ENCODE measurements around the gene TNN. TPM values are rescaled to one million over a fixed set of nuclear protein-coding genes. Genes with fewer than 3 reads are reported as not detected.
"Not testable (repeated sequence)": the region's sequence is repeated elsewhere in the genome, so short reads cannot be mapped to it uniquely, and the experiment has no call there.

The TNN gene
- total RNA-seq, 1 donor from 2014 or later = not detected

DNA sequence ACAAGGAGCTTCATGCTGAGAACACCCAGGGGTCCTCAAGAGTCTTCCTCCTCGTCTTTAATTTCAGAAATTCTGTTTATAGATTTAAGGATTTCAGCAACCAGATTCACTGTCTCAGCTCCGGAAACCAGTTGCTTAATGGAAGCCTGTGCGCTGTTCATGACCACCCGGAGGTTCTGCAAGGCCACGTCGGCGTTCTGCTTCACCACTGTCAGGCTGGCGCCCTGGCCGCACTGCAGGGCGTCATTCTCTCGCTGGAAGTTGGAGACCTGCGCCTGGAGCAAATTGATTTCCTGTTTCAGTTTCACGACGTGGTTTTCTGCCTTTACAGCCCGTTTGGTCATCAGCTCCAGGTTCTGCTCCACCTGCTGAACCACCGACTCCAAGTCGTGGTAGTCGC is 23.0 kb upstream of the TNN start:
- H3K27ac Mint-ChIP-seq; H3K9me3 Mint-ChIP-seq; H3K4me1 Mint-ChIP-seq; intact Hi-C loops (cut with micrococcal nuclease); H3K4me3 Mint-ChIP-seq; DNase-seq; H3K36me3 Mint-ChIP-seq (ENCODE audit: low read depth): not testable (repeated sequence)
- peaks cover 29% of the 10 kb centered on the region for H3K27me3 Mint-ChIP-seq

DNA sequence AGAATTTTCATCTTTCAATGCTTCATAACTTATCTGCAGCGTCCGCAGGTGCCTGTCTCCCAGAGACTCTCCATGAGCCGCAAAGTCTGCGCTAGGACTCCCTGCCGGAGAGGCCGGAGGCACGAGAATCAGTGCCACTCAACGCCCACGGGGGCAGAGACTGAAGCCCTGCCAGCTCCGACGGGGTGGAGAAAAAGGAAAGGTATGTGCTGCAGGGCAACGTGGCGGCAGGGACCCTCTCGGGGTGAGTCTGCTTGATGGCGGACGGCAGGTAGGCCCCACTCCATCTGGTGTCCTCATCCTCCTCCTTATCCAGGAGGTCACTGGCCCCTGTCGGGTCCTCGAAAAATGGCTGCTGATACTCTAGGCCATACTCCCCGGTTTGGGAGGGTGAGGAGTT is 22.5 kb upstream of the TNN start:
- Mint-ChIP-seq H3K27ac (no peak overlapping the region), H3K4me1 (no peaks in the 10 kb centered on the region), H3K27me3 (peaks cover 31% of the 10 kb centered on the region), H3K36me3 (ENCODE audit: low read depth) (no peaks in the 10 kb centered on the region), H3K9me3 (no peaks in the 10 kb centered on the region), H3K4me3 (no peak overlapping the region)
- no peak for DNase-seq
- intact Hi-C loops (cut with micrococcal nuclease) = no loop called here

DNA sequence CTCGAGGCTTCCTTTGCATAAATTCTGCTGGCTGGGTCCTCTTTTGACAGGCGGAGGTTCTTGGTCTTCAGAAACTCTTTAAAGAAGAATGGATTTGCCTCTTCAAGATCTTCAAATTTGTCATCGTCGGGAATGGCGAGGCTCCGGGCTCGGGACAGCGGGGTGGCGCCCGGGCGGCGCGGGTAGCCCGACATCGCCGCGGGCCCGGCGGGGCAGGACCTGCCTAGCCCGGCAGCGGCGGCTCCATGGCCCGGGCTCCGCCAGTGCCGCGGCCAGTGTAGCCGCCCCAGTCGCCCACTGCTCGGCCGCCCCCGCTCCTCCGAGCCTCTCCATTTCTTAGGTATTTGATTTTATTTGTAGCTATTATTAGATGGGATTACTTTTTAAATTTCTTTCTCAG is 22.1 kb upstream of the TNN start:
- no peaks in the 10 kb centered on the region for H3K9me3 Mint-ChIP-seq
- intact Hi-C loops (cut with micrococcal nuclease) = no loop called here
- no peak for DNase-seq
- H3K36me3 Mint-ChIP-seq (ENCODE audit: low read depth) = no peaks in the 10 kb centered on the region
- H3K4me3 Mint-ChIP-seq = no peak overlapping the region
- H3K27ac Mint-ChIP-seq = no peak overlapping the region
- no peaks in the 10 kb centered on the region for H3K4me1 Mint-ChIP-seq
- H3K27me3 Mint-ChIP-seq = peaks cover 32% of the 10 kb centered on the region

DNA sequence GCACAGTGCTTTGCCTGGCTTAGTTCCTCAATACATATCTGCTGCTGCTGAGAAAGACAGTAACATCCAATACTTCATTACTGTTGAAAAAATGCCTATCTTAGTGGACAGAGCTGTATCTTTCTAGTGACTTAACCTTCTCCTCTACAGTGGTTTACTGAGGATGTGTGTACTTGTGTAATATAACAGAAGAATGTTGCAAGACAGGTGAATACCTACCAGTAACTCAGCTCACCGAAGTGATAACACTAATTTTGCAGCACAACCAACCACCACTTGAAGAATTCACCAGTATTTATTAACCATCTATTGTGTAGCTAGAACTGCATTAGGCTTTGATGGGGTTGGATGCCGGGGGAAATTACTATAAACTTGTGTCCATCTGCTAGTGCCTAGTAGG is 16.6 kb upstream of the TNN start:
- Mint-ChIP-seq H3K4me1 (no peaks in the 10 kb centered on the region), H3K27ac (no peak overlapping the region), H3K4me3 (no peak overlapping the region), H3K9me3 (no peaks in the 10 kb centered on the region), H3K36me3 (ENCODE audit: low read depth) (no peaks in the 10 kb centered on the region), H3K27me3 (peaks cover 40% of the 10 kb centered on the region)
- intact Hi-C loops (cut with micrococcal nuclease) = no loop called here
- no peak for DNase-seq

DNA sequence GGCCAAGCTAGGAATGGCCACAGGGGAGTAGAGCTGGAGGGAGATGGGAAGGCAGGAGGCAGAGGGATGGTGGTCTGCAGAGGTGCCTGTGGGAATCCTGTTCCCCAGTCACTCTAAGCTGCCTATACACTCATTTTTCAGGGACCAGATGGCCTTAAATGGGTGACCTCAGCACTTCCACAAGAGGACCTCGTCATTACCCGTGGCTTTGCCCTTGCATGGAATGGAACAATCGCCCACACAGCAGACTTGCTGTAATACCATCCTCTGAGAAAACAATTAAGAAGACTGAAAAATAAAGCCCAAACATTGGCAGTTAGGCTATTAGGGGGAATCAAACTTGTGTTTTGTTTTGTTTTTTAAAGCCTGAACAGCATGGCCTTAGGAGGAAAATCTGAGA is 12.9 kb upstream of the TNN start:
- no peaks in the 10 kb centered on the region for H3K9me3 Mint-ChIP-seq
- DNase-seq = no peak
- H3K4me1 Mint-ChIP-seq = no peaks in the 10 kb centered on the region
- no peak overlapping the region for H3K4me3 Mint-ChIP-seq
- H3K36me3 Mint-ChIP-seq (ENCODE audit: low read depth) = no peaks in the 10 kb centered on the region
- no peak overlapping the region for H3K27ac Mint-ChIP-seq
- H3K27me3 Mint-ChIP-seq = peaks cover 29% of the 10 kb centered on the region
- intact Hi-C loops (cut with micrococcal nuclease) = no loop called here

DNA sequence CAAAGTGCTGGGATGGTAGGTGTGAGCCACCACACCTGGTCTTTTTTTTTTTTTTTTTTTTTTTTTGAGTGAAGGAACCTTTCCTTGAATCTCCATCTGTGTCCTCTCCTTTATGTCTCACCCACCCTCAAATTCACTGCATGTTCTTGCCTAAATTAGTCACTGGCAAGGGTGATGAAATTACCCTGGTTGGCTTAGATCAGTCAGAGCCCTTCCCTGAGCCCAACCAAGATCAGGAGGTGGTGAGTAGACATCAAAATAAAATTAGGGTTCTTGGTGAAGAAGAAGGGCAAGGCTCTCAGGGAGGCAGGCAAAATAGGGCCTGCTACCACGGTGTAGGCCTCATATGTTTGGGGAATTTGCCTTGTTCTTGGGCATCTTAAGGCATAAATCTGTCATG is 5.3 kb upstream of the TNN start:
- Mint-ChIP-seq H3K36me3 (ENCODE audit: low read depth) (no peaks in the 10 kb centered on the region), H3K4me3 (no peak overlapping the region), H3K9me3 (no peaks in the 10 kb centered on the region), H3K27ac (no peak overlapping the region), H3K27me3 (peaks cover 19% of the 10 kb centered on the region), H3K4me1 (no peaks in the 10 kb centered on the region)
- intact Hi-C loops (cut with micrococcal nuclease) = no loop called here
- no peak for DNase-seq

DNA sequence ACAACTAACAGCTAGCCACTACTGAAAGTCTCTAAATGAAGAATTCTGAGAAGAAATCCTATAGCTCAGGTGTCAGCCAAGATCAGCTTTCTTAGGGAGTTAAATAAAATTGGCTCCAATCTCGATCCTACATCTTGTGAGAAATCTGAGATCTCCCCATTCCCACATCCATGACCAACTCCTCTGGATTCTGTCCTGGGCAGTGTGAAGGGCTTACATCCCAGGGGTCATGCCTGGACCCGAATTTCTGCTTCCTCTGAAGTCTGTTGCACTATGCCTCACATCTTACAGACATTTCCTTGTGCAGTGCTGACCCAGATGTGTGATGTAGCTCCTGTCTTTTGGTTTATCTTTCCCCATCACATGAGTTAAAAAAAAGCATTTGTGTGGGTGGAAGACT is 4.8 kb upstream of the TNN start:
- Mint-ChIP-seq H3K27me3 (peaks cover 18% of the 10 kb centered on the region), H3K4me1 (no peaks in the 10 kb centered on the region), H3K27ac (no peak overlapping the region), H3K4me3 (no peak overlapping the region), H3K36me3 (ENCODE audit: low read depth) (no peaks in the 10 kb centered on the region), H3K9me3 (no peaks in the 10 kb centered on the region)
- DNase-seq = no peak
- intact Hi-C loops (cut with micrococcal nuclease) = no loop called here

DNA sequence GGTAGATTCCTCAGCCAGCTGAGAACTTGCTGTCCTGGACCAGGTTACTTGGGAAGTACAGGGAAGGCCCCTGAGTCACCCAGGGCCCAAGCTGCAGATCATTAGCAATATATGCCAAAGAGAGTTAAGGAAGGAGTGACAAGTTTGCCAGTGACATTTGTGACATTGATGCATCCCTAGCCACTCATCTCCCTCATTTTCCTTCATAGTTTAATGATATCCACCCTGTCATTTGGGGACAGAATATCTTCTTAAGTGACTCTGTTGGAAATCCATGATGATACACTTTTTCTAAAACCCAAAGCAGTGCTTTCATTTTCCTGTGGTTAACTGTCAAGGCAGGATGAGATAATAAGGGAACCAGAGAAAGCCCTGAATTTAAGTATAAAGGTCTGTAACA is 3.2 kb downstream of the TNN start:
- Mint-ChIP-seq H3K9me3 (no peaks in the 10 kb centered on the region), H3K27ac (no peak overlapping the region), H3K27me3 (peaks cover 19% of the 10 kb centered on the region), H3K36me3 (ENCODE audit: low read depth) (no peaks in the 10 kb centered on the region), H3K4me1 (peaks cover 14% of the 10 kb centered on the region), H3K4me3 (no peak overlapping the region)
- intact Hi-C loops (cut with micrococcal nuclease) = loop anchor here (5.0 kb wide), 1 partner anchor 39 kb away; no protein-coding TSS in a partner anchor
- DNase-seq = no peak

DNA sequence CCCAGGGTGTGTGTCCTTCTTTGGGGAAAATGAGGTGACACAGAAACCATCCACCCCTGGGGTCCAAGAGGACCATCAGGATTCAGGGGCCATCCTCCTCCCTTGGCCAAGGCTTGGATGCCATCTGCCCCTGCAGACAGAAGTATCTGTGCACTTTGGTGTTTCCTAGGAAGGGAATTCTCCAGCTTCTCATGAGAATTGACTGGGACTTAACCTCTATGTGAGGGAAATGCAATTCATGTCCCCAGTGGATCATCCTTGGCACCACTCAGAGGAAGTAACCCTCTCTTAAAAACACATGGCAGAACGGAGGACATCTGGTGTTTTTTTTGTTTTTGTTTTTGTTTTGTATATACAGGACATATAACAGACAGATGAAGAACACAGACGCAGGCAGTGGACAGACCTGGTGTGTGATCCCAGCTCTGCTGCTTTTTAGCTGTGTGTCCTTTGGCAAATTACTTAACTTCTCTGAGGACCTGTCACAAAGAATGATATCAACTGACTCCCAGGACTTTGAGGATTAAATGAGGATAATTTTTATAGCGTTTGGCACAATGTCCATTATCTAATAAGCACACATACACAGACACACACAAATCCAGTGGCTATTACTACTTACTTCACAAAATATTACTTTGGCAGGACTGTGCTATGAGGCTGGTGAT is 3.8 kb downstream of the TNN start:
- no peaks in the 10 kb centered on the region for H3K36me3 Mint-ChIP-seq (ENCODE audit: low read depth)

DNA sequence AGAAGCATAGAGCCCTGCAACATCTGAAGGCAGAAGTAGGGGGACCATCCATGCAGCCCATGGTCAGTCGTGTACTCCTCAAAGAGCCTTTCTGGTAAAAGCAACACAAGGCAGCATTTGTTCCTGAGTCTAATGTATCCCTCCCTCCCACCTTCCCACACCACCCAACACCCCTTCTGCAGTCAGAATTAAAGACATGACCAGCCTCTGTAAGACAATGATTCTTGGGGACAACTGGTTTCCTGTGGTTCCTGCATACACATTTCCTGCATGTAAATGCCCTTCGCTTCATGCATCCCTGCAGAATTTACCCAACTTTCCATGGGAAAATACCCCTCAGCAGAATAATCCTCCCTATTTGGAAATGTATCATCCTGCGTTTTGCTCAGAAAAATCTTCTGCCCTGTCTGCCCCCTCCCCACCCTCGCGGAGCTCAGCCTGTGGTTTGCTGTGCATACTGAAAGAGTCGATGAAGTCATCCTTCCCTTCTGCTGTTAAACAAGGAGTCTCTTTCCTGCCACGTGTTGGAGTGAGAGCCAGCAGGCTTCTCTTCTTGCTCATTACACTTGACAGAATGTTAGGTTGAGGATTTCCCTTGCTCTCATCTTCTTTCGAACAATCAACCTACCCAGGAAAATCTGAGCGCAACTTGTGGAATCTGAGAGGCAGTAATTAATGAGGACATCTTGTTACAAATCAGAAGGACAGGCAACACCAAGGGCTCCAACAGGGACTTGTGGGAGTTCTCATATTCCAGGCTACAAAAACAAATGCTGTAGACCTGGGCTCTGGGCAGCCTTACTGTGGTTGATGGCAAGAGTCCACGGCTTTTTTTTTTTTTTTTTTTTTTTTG is 4.7 kb downstream of the TNN start:
- Mint-ChIP-seq H3K27ac (peak overlapping the region; percentile 13), H3K36me3 (ENCODE audit: low read depth) (no peaks in the 10 kb centered on the region), H3K9me3 (no peaks in the 10 kb centered on the region), H3K4me3 (peak overlapping the region; percentile 73), H3K27me3 (peaks cover 12% of the 10 kb centered on the region), H3K4me1 (peaks cover 14% of the 10 kb centered on the region)
- intact Hi-C loops (cut with micrococcal nuclease) = loop anchor here (5.0 kb wide), 1 partner anchor 40 kb away; no protein-coding TSS in a partner anchor
- DNase-seq = peak; percentile 78

More for the DNA sequence above, 3.8 kb downstream of the TNN start:
- DNase-seq = no peak
- H3K27me3 Mint-ChIP-seq = peaks cover 15% of the 10 kb centered on the region
- intact Hi-C loops (cut with micrococcal nuclease) = loop anchor here (5.0 kb wide), 1 partner anchor 39 kb away; no protein-coding TSS in a partner anchor
- no peaks in the 10 kb centered on the region for H3K9me3 Mint-ChIP-seq
- peaks cover 14% of the 10 kb centered on the region for H3K4me1 Mint-ChIP-seq
- H3K4me3 Mint-ChIP-seq = no peak overlapping the region
- H3K27ac Mint-ChIP-seq = no peak overlapping the region

DNA sequence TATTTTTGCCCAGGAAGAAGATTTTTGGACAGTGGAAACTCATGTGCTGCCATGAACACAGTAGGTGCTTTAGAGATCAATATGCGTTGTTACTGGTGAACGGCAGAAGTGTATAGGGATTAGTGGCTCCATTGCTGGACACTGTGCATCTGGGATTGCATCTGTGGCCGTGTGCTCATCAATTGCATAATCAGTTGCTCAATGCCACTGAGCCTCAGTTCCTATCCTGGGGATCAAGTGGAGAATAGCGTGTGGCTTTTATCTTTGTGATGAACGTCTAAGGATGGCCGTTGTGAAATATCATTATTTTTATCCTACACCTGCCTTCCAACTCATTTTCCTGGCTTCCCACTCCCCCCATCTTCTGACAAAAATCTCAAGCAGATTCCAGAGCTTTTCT is 5.4 kb downstream of the TNN start:
- no peak for DNase-seq
- no peak overlapping the region for H3K27ac Mint-ChIP-seq
- H3K9me3 Mint-ChIP-seq = no peaks in the 10 kb centered on the region
- no peak overlapping the region for H3K4me3 Mint-ChIP-seq
- peaks cover 12% of the 10 kb centered on the region for H3K27me3 Mint-ChIP-seq
- H3K36me3 Mint-ChIP-seq (ENCODE audit: low read depth) = no peaks in the 10 kb centered on the region
- peaks cover 14% of the 10 kb centered on the region for H3K4me1 Mint-ChIP-seq
- intact Hi-C loops (cut with micrococcal nuclease) = loop anchor here (5.0 kb wide), 1 partner anchor 41 kb away; no protein-coding TSS in a partner anchor

DNA sequence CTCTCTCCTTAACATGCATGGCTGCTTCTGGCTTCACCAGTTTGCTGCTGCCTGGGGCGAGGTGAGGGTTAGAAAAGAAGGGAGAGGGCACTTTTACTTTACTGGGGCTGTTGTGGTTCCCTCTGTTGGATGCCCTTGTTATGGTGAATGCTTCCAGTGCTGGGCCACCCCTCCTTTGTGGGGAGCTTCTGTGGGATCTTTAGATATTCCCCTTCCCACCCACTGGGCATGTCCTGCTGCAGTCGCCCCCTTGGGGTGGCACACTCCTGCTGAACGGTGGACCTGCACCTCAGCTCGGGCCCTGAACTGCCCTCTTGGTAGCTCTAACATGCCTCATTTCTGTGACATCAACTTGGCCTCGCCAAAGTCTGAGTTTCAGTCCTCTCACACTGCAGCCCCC is 6.0 kb downstream of the TNN start:
- H3K4me1 Mint-ChIP-seq = peaks cover 14% of the 10 kb centered on the region
- no peak overlapping the region for H3K27ac Mint-ChIP-seq
- H3K4me3 Mint-ChIP-seq = no peak overlapping the region
- H3K36me3 Mint-ChIP-seq (ENCODE audit: low read depth) = no peaks in the 10 kb centered on the region
- H3K27me3 Mint-ChIP-seq = peaks cover 12% of the 10 kb centered on the region
- no peak for DNase-seq
- intact Hi-C loops (cut with micrococcal nuclease) = loop anchor here (5.0 kb wide), 1 partner anchor 41 kb away; no protein-coding TSS in a partner anchor
- H3K9me3 Mint-ChIP-seq = no peaks in the 10 kb centered on the region

DNA sequence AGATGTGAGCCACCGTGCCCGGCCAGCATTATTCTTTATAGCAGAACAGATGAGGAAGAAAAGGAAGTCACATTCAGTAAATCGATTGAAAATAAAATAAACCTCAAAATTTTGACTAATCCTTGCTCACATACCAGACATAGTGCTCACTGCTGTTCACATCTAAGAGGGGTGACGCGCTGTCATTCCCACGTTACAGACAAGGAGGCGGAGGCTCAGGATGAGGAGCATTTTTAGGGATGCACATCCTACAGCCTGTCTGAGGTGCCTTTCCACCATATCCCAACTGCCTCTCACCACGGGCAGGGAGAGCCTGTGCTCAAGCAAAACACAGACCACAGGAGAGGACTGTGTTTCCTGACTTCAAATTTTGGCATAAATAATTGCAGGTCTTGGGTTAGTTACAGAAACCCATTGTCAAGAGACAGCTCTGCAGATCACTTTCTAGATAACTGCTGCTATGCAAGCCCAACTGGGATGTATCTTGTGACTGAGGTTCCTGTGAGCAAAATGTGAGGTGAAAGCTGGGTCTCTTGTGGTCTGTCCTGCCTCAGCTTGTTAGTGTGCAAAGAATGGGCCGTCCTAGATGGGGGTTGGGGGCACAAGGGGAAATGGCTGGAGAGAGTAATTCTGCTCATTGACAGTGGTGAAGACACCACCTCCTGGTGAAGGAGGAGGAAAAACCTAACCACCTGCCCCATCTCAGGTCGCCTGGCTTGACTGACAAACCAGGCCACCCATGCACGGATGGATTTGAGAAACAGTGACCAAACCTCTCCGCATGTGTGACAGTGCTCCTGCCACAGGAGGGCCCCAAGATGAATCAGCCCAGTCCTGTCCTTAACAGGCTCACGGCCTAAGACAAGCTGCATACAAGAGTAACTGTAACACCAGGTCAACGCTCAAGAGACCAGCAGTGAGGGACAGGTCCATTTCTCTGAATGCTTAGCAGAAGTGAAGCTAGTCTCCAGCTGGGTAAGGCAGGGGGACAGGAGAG is 8.2 kb downstream of the TNN start:
- DNase-seq = no peak
- Mint-ChIP-seq H3K4me3 (no peak overlapping the region), H3K36me3 (ENCODE audit: low read depth) (no peaks in the 10 kb centered on the region), H3K9me3 (no peaks in the 10 kb centered on the region), H3K27ac (no peak overlapping the region), H3K27me3 (peaks cover 6% of the 10 kb centered on the region), H3K4me1 (peaks cover 14% of the 10 kb centered on the region)
- intact Hi-C loops (cut with micrococcal nuclease) = no loop called here

Data from activated CD4-positive, alpha-beta T cell treated with anti-CD3 and anti-CD28 coated beads, Interleukin-2, amount 10 ng/mL, durations not matched to agents 24 days and 14 days (primary cell).